H1 (cell line): Measurements from ENCODE around the gene ATF3. TPM values are rescaled to one million over a fixed set of nuclear protein-coding genes. Genes with fewer than 3 reads are reported as not detected.

Experiments used
- CTCF ChIA-PET: fragments of 300-600 bp; sonication (Branson Sonifier 250); formaldehyde crosslinking; loops from one replicate; lab custom pipeline; 2021; ENCODE audit not compliant: partially characterized antibody; lab: Charles Lee
- POLR2A ChIA-PET: fragments of 300-600 bp; sonication (Branson Sonifier 250); formaldehyde crosslinking; loops from one replicate; lab custom pipeline; 2021; ENCODE audit warnings: inconsistent platforms; ENCODE audit not compliant: partially characterized antibody; lab: Charles Lee
- DNase-seq, 2 experiments: peaks; one replicate each; pipeline versions ENCODE4 v3.0.0 to v3.0.0-alpha.2; 2010 to 2022; ENCODE audit warnings: low spot score in 2 of 2, low read depth in 1 of 2, mixed read lengths in 1 of 2
- FAIRE-seq: peaks from 2 replicates; lab custom pipeline; 2011; peaks lifted over from hg19 to GRCh38; lab: Jason Lieb, UNC
- H2AFZ ChIP-seq: 2 replicates; pipeline ENCODE4 v1.8.1; 2012; ENCODE audit warnings: low read length, inconsistent platforms
- H2AK5ac ChIP-seq: 2 replicates; pipeline ENCODE4 v1.6.1; 2013; ENCODE audit warnings: low read depth, low read length
- H2BK120ac ChIP-seq: replicated peaks from 2 replicates; pipeline ENCODE3; 2013; ENCODE audit warnings: low read depth, low read length, inconsistent platforms
- H2BK12ac ChIP-seq: 2 replicates; pipeline ENCODE4 v1.6.1; 2013; ENCODE audit warnings: low read depth, low read length
- H2BK15ac ChIP-seq: 2 replicates; pipeline ENCODE4 v1.6.1; 2013; ENCODE audit warnings: low read length
- H2BK20ac ChIP-seq: 2 replicates; pipeline ENCODE4 v1.6.1; 2013; ENCODE audit warnings: low read length
- H2BK5ac ChIP-seq: 2 replicates; pipeline ENCODE4 v1.6.1; 2013; ENCODE audit warnings: low read depth, low read length
- H3K14ac ChIP-seq: 2 replicates; pipeline ENCODE4 v1.6.1; 2013; ENCODE audit warnings: inconsistent platforms; ENCODE audit not compliant: insufficient read length
- H3K18ac ChIP-seq: 2 replicates; pipeline ENCODE4 v1.6.1; 2013; ENCODE audit warnings: low read length; ENCODE audit errors: extremely low read depth
- H3K23ac ChIP-seq: 2 replicates; pipeline ENCODE4 v1.6.1; 2013; ENCODE audit warnings: inconsistent platforms; ENCODE audit not compliant: insufficient read length
- H3K23me2 ChIP-seq: 2 replicates; pipeline ENCODE4 v1.6.1; 2013; ENCODE audit warnings: low read depth, low read length
- H3K27ac ChIP-seq: 2 replicates; pipeline ENCODE4 v1.6.1; 2011; ENCODE audit warnings: low read depth, low read length, inconsistent platforms
- H3K27me3 ChIP-seq, 4 experiments: replicated peaks in 1 of 4; 1 replicate in 1 of 4; 2 replicates in 3 of 4; pipeline versions ENCODE4 v1.6.1 to v1.8.1; 2011 to 2013; ENCODE audit warnings: low read length in 3 of 4, mild to moderate bottlenecking in 3 of 4, inconsistent platforms in 2 of 4, mixed read lengths in 2 of 4, moderate library complexity in 1 of 4; ENCODE audit not compliant: control insufficient read depth in 3 of 4, insufficient read depth in 3 of 4; ENCODE audit errors: extremely low read depth in 1 of 4
- H3K36me3 ChIP-seq, 4 experiments: 2 replicates each; pipeline versions ENCODE4 v1.6.1 to v1.8.1; 2011 to 2013; ENCODE audit warnings: mild to moderate bottlenecking in 4 of 4, low read length in 3 of 4, moderate library complexity in 2 of 4, control low read depth in 1 of 4, inconsistent platforms in 1 of 4; ENCODE audit not compliant: insufficient read depth in 4 of 4, control insufficient read depth in 2 of 4
- H3K4ac ChIP-seq: replicated peaks from 2 replicates; pipeline ENCODE3; 2013; ENCODE audit warnings: low read length, low read depth, mixed read lengths, inconsistent platforms; ENCODE audit not compliant: insufficient read length
- H3K4me1 ChIP-seq, 4 experiments: replicated peaks in 1 of 4; 1 replicate in 1 of 4; 2 replicates in 3 of 4; pipeline versions ENCODE4 v1.6.1 to v1.8.1; 2011 to 2013; ENCODE audit warnings: low read length in 3 of 4, inconsistent platforms in 2 of 4, mixed read lengths in 1 of 4; ENCODE audit not compliant: insufficient read depth in 4 of 4, control insufficient read depth in 3 of 4
- H3K4me2 ChIP-seq, 2 experiments: 2 replicates each; pipeline versions ENCODE4 v1.6.1 to v1.8.1; 2011 to 2013; ENCODE audit warnings: low read depth in 2 of 2, low read length in 2 of 2, control low read depth in 1 of 2, inconsistent platforms in 1 of 2, mild to moderate bottlenecking in 1 of 2; ENCODE audit not compliant: insufficient read depth in 1 of 2
- H3K4me3 ChIP-seq, 4 experiments: fragments of 200-600, 300-600 bp in 1 of 4; sonication (generic), shearing (Covaris generic), sonication (Bioruptor Twin) in 1 of 4; 2 replicates each; pipeline versions ENCODE4 v1.5.1 to v1.8.1; 2011 to 2016; ENCODE audit warnings: low read length in 4 of 4, low read depth in 3 of 4, control low read depth in 2 of 4, inconsistent platforms in 2 of 4, mild to moderate bottlenecking in 2 of 4, mixed read lengths in 1 of 4, moderate library complexity in 1 of 4; ENCODE audit not compliant: insufficient read depth in 2 of 4; ENCODE audit errors: extremely low read depth in 1 of 4
- H3K56ac ChIP-seq: replicated peaks from 2 replicates; pipeline ENCODE3; 2013; ENCODE audit warnings: low read depth, mild to moderate bottlenecking, mixed read lengths, low read length, inconsistent platforms; ENCODE audit not compliant: insufficient read length
- H3K79me1 ChIP-seq: 2 replicates; pipeline ENCODE4 v1.6.1; 2013; ENCODE audit warnings: low read depth, low read length, control low read depth
- H3K79me2 ChIP-seq, 2 experiments: 2 replicates each; pipeline versions ENCODE4 v1.6.1 to v1.8.1; 2012 to 2013; ENCODE audit warnings: low read length in 2 of 2, mild to moderate bottlenecking in 2 of 2, inconsistent platforms in 1 of 2; ENCODE audit not compliant: insufficient read depth in 2 of 2, control insufficient read depth in 1 of 2
- H3K9ac ChIP-seq, 4 experiments: replicated peaks in 1 of 4; 1 replicate in 1 of 4; 2 replicates in 3 of 4; pipeline versions ENCODE4 v1.6.1 to v1.8.1; 2011 to 2013; ENCODE audit warnings: low read depth in 3 of 4, low read length in 3 of 4, control low read depth in 2 of 4, mild to moderate bottlenecking in 2 of 4, moderate library complexity in 2 of 4, inconsistent platforms in 1 of 4; ENCODE audit errors: extremely low read depth in 1 of 4
- H3K9me3 ChIP-seq, 2 experiments: 2 replicates each; pipeline versions ENCODE4 v1.6.1 to v1.8.1; 2012 to 2013; ENCODE audit warnings: mild to moderate bottlenecking in 2 of 2, moderate library complexity in 2 of 2, control low read depth in 1 of 2, inconsistent platforms in 1 of 2, low read depth in 1 of 2, low read length in 1 of 2, mixed read lengths in 1 of 2; ENCODE audit not compliant: insufficient read depth in 2 of 2
- H4K20me1 ChIP-seq, 2 experiments: replicated peaks in 1 of 2; 2 replicates each; pipeline versions ENCODE3 to v1.8.1; 2011 to 2013; ENCODE audit warnings: inconsistent platforms in 2 of 2, low read length in 2 of 2, mild to moderate bottlenecking in 1 of 2; ENCODE audit not compliant: insufficient read depth in 2 of 2, control insufficient read depth in 1 of 2
- H4K5ac ChIP-seq: 2 replicates; pipeline ENCODE4 v1.6.1; 2013; ENCODE audit warnings: low read length, low read depth, mixed read lengths, inconsistent platforms; ENCODE audit not compliant: insufficient read length
- H4K8ac ChIP-seq: 2 replicates; pipeline ENCODE4 v1.8.0; 2013; ENCODE audit warnings: mild to moderate bottlenecking, moderate library complexity, low read length, inconsistent platforms; ENCODE audit not compliant: insufficient read depth; ENCODE audit errors: extremely low read depth
- H4K91ac ChIP-seq: replicated peaks from 2 replicates; pipeline ENCODE3; 2013; ENCODE audit warnings: low read length, mixed read lengths, inconsistent platforms; ENCODE audit not compliant: insufficient read length
- ASH2L ChIP-seq: fragments of 200-600, 300-600 bp; sonication (generic); IDR thresholded peaks from one replicate; pipeline ENCODE4 v1.7.1; 2017; ENCODE audit warnings: low read length
- BRCA1 ChIP-seq: IDR thresholded peaks from 2 replicates; pipeline ENCODE4 v1.6.1; 2012; ENCODE audit warnings: low read depth, low read length, improper control_type of control experiment
- CEBPB ChIP-seq: IDR thresholded peaks from 2 replicates; pipeline ENCODE4 v1.6.1; 2012; ENCODE audit warnings: low read depth, low read length
- EGR1 ChIP-seq: IDR thresholded peaks from 2 replicates; pipeline ENCODE4 v1.6.1; 2011; ENCODE audit warnings: low read depth, low read length, borderline replicate concordance
- EZH2 ChIP-seq: fragments of 200-600 bp; sonication (generic); IDR thresholded peaks from 2 replicates; pipeline ENCODE4 v1.7.1; 2012; ENCODE audit warnings: low read depth, mild to moderate bottlenecking, moderate library complexity, low read length, inconsistent platforms; ENCODE audit not compliant: severe bottlenecking
- FOSL1 ChIP-seq: IDR thresholded peaks from 2 replicates; pipeline ENCODE4 v1.6.1; 2011; ENCODE audit warnings: mild to moderate bottlenecking, low read depth, low read length, moderate library complexity; ENCODE audit not compliant: insufficient read depth
- HDAC6 ChIP-seq: IDR thresholded peaks from one replicate; pipeline ENCODE4 v1.7.1; 2012; ENCODE audit warnings: low read depth, mild to moderate bottlenecking, inconsistent platforms, low read length, moderate library complexity
- JUN ChIP-seq: IDR thresholded peaks from 2 replicates; pipeline ENCODE4 v1.6.1; 2011; ENCODE audit warnings: low read depth, mild to moderate bottlenecking, improper control_type of control experiment, low read length
- KDM4A ChIP-seq: IDR thresholded peaks from one replicate; pipeline ENCODE4 v1.7.1; 2012; ENCODE audit warnings: low read depth, mild to moderate bottlenecking, moderate library complexity, low read length, inconsistent platforms; ENCODE audit not compliant: severe bottlenecking
- KDM5A ChIP-seq: fragments of 200-600 bp; IDR thresholded peaks from 2 replicates; pipeline ENCODE4 v1.7.1; 2012; ENCODE audit warnings: mild to moderate bottlenecking, low read length, inconsistent platforms, mixed read lengths
- MAFK ChIP-seq: IDR thresholded peaks from 2 replicates; pipeline ENCODE4 v1.6.1; 2012; ENCODE audit warnings: low read depth, mild to moderate bottlenecking, improper control_type of control experiment, low read length
- NRF1 ChIP-seq: IDR thresholded peaks from 2 replicates; pipeline ENCODE4 v1.6.1; 2011; ENCODE audit warnings: mild to moderate bottlenecking, low read depth, low read length, improper control_type of control experiment
- PHF8 ChIP-seq: fragments of 200-600 bp; sonication (generic); conservative IDR thresholded peaks from 2 replicates; pipeline ENCODE4 v1.7.1; 2012; ENCODE audit warnings: low read depth, mild to moderate bottlenecking, inconsistent platforms, low read length, moderate library complexity
- RXRA ChIP-seq: IDR thresholded peaks from 2 replicates; pipeline ENCODE4 v1.6.1; 2011; ENCODE audit warnings: low read depth, mild to moderate bottlenecking, low read length, moderate library complexity; ENCODE audit not compliant: insufficient read depth
- SIRT6 ChIP-seq: IDR thresholded peaks from one replicate; pipeline ENCODE4 v1.7.1; 2012; ENCODE audit warnings: low read length, inconsistent platforms
- TCF12 ChIP-seq: IDR thresholded peaks from 2 replicates; pipeline ENCODE4 v1.6.1; 2011; ENCODE audit warnings: low read depth, mild to moderate bottlenecking, low read length
- WGBS, 2 experiments: shearing (Covaris generic) in 1 of 2; methylation state at CpG; one replicate each; pipeline versions ENCODE4 v1.1.6 to v1.1.7; 2013 to 2015; ENCODE audit warnings: low lambda C conversion rate in 2 of 2, mixed read lengths in 2 of 2, inconsistent platforms in 1 of 2, low coverage in 1 of 2, missing lambda C conversion rate in 1 of 2; ENCODE audit not compliant: insufficient replicate concordance in 2 of 2, insufficient coverage in 1 of 2, insufficient read length in 1 of 2; ENCODE audit errors: extremely low coverage in 1 of 2, missing lambda C conversion rate in 1 of 2; 5-methylcytosine and 5-hydroxymethylcytosine counted together
- polyA plus RNA-seq, 7 experiments: library from polyadenylated mRNA; depleted of rRNA in 3 of 7; stranded (reverse) in 5 of 7; unstranded in 2 of 7; fragments of >200 nt in 5 of 7; fragments of 200-250 nt in 2 of 7; gene quantifications; 1 replicate in 5 of 7; 2 replicates in 1 of 7; 4 replicates in 1 of 7; pipeline versions ENCODE4 v1.2.1 to v1.2.3, GENCODE V29; 2011 to 2013; ENCODE audit warnings: missing spikeins in 2 of 7, mixed read lengths in 2 of 7
- total RNA-seq: library from RNA; stranded (reverse); fragmentation: NEBNext Ultra II Directional; extraction: Animal tissue kit (Norgen Biotek cat#: 25700); gene quantifications from 2 replicates; pipeline ENCODE4 v1.2.1, GENCODE V29; 2021

ATF3 gene
- total and polyA plus RNA-seq, 2 of the 8 experiments (the other 6 are each of a cell fraction or from before 2014, with no cell fraction given) = 12.2 to 27.7 TPM

- no peak overlapping the region for H4K8ac ChIP-seq
- no peak overlapping the region for H2AK5ac ChIP-seq
- no peaks in the 10 kb centered on the region for H4K20me1 ChIP-seq
- H2BK5ac ChIP-seq = no peak overlapping the region
- H2BK15ac ChIP-seq = no peak overlapping the region
- no peaks in the 10 kb centered on the region for H3K36me3 ChIP-seq
- no peaks in the 10 kb centered on the region for H3K9me3 ChIP-seq
- H2BK12ac ChIP-seq = no peak overlapping the region
- no peaks in the 10 kb centered on the region for H3K79me2 ChIP-seq
- 0 out of 7 replicates have a peak, but pooled peaks cover 0 to 3% (median 0%) of the 10 kb centered on the region in 4 experiments for H3K4me1 ChIP-seq
- H3K4me3 ChIP-seq = no peak overlapping the region
- H2AFZ ChIP-seq = no peak overlapping the region
- H3K79me1 ChIP-seq = no peaks in the 10 kb centered on the region
- WGBS, 2 experiments = 79% methylated on average over 3 of the region's 3 CpGs; no CpG with 5 or more reads in 1 of the 2 experiments
- no peak overlapping the region for H3K56ac ChIP-seq
- no peak overlapping the region for H4K91ac ChIP-seq
- H3K18ac ChIP-seq = no peak overlapping the region
- H3K14ac ChIP-seq = no peak overlapping the region
- H3K27ac ChIP-seq = no peak overlapping the region
- peaks cover 3% of the 10 kb centered on the region; the same call in 1 of the 2 replicates for H3K23me2 ChIP-seq
- H3K23ac ChIP-seq = no peak overlapping the region
- DNase-seq = no peak
- H2BK20ac ChIP-seq = no peak overlapping the region
- CTCF ChIA-PET = interaction anchor here (0.6 to 4.1 kb wide), 11 partner anchors 13 to 196 kb away, joined by 3 to 19 read pairs (median 4); no protein-coding TSS in a partner anchor
- no peak overlapping the region for H3K9ac ChIP-seq
- no peak overlapping the region for H2BK120ac ChIP-seq
- POLR2A ChIA-PET = interaction anchor here (1.6 kb wide), 1 partner anchor 44 kb away, joined by 5 read pairs; the partner anchor contains the start of gene ATF3
- no peak for FAIRE-seq
- H3K27me3 ChIP-seq = no peaks in the 10 kb centered on the region
- no peak overlapping the region for H3K4me2 ChIP-seq
- H3K4ac ChIP-seq = no peak overlapping the region
- H4K5ac ChIP-seq = no peak overlapping the region
- TF ChIP-seq KDM5A (no peak), NRF1 (no peak), BRCA1 (no peak), TCF12 (no peak), ASH2L (no peak), JUN (no peak), HDAC6 (no peak), EZH2 (no peak), KDM4A (no peak), SIRT6 (no peak), RXRA (no peak), FOSL1 (no peak), MAFK (no peak), CEBPB (no peak), PHF8 (no peak), EGR1 (no peak)
These were observed 43.4 kb downstream of the ATF3 start for GRCh38 chr1:212651977-212652376.
